NT2/D1 (cell line): ENCODE data around the gene KIAA1549.
"Not testable (repeated sequence)": the region's sequence is repeated elsewhere in the genome, so short reads cannot be mapped to it uniquely, and the experiment has no call there.

Source experiments
- SUZ12 ChIP-seq: IDR thresholded peaks from 2 replicates; pipeline ENCODE4 v1.6.1; 2011; ENCODE audit not compliant: insufficient read length, insufficient read depth; ENCODE audit errors: extremely low read depth
- ZNF274 ChIP-seq: IDR thresholded peaks from 2 replicates; pipeline ENCODE4 v1.6.1; 2011; ENCODE audit warnings: mild to moderate bottlenecking, low read depth, low read length

GRCh38 chr7:138811327-138811726, 169.9 kb downstream of the KIAA1549 start:
- not testable (repeated sequence) for TF ChIP-seq SUZ12, ZNF274
